GM18951 (cell line): ENCODE data around the gene ST14.

Experiments used
- POLR2A ChIP-seq: IDR thresholded peaks from 4 replicates; pipeline ENCODE4 v1.6.1; 2011; ENCODE audit warnings: mild to moderate bottlenecking; ENCODE audit not compliant: insufficient read length, insufficient read depth; ENCODE audit errors: extremely low read depth
- in situ Hi-C: fragments of 300-500 bp; cut with MboI; formaldehyde crosslinking; loops from one replicate; pipeline ENCODE4 v1.12.0; 2022; ENCODE audit warnings: low sequenced_read_pairs, mixed read lengths, inconsistent platforms; ENCODE audit not compliant: unreplicated experiment

The ST14 gene

GRCh38 chr11:130203766-130204702, 44.5 kb downstream of the ST14 start:
- in situ Hi-C loops = loop anchor here (25.0 kb wide), 2 partner anchors 183 to 658 kb away; no protein-coding TSS in a partner anchor
- TF ChIP-seq POLR2A = no peak

GRCh38 chr11:130204703-130205095, 45.1 kb downstream of the ST14 start:
- no peak for TF ChIP-seq POLR2A
- in situ Hi-C loops = loop anchor here (25.0 kb wide), 2 partner anchors 183 to 658 kb away; no protein-coding TSS in a partner anchor

GRCh38 chr11:130206141-130206540, 46.6 kb downstream of the ST14 start:
- no peak for TF ChIP-seq POLR2A
- in situ Hi-C loops = loop anchor here (25.0 kb wide), 2 partner anchors 181 to 656 kb away; no protein-coding TSS in a partner anchor

- TF ChIP-seq POLR2A = no peak
- in situ Hi-C loops = loop anchor here (25.0 kb wide), 2 partner anchors 179 to 654 kb away; no protein-coding TSS in a partner anchor
Observed at GRCh38 chr11:130208241-130209127, 48.9 kb downstream of the ST14 start.

GRCh38 chr11:130209128-130209932, 49.7 kb downstream of the ST14 start:
- no peak for TF ChIP-seq POLR2A
- in situ Hi-C loops = loop anchor here (25.0 kb wide), 2 partner anchors 178 to 653 kb away; no protein-coding TSS in a partner anchor

- in situ Hi-C loops = loop anchor here (25.0 kb wide), 2 partner anchors 177 to 652 kb away; no protein-coding TSS in a partner anchor
- TF ChIP-seq POLR2A = no peak
Observed at GRCh38 chr11:130209954-130210854, 50.6 kb downstream of the ST14 start.

GRCh38 chr11:130211144-130211543, 51.6 kb downstream of the ST14 start:
- no peak for TF ChIP-seq POLR2A
- in situ Hi-C loops = loop anchor here (25.0 kb wide), 2 partner anchors 176 to 651 kb away; no protein-coding TSS in a partner anchor

GRCh38 chr11:130211781-130212401, 52.3 kb downstream of the ST14 start:
- TF ChIP-seq POLR2A = no peak
- in situ Hi-C loops = loop anchor here (25.0 kb wide), 2 partner anchors 175 to 650 kb away; no protein-coding TSS in a partner anchor

- TF ChIP-seq POLR2A = no peak
- in situ Hi-C loops = loop anchor here (25.0 kb wide), 2 partner anchors 175 to 650 kb away; no protein-coding TSS in a partner anchor
Observed at GRCh38 chr11:130212431-130212961, 52.9 kb downstream of the ST14 start.

GRCh38 chr11:130213143-130213978, 53.8 kb downstream of the ST14 start:
- in situ Hi-C loops = loop anchor here (25.0 kb wide), 2 partner anchors 174 to 649 kb away; no protein-coding TSS in a partner anchor
- no peak for TF ChIP-seq POLR2A
